ENCODE data around the gene PRX.
A peak's percentile ranks its signal among the peaks of the same experiment; 100 is the strongest.

PRX gene

GRCh38 chr19:40355975-40356680, 57.0 kb downstream of the PRX start:
- H3K4me1 Mint-ChIP-seq = peaks cover 39% of the 10 kb centered on the region
- H3K27me3 Mint-ChIP-seq (ENCODE audit: low read depth, poor library complexity) = no peaks in the 10 kb centered on the region
- H3K9me3 Mint-ChIP-seq = no peaks in the 10 kb centered on the region
- peaks cover 10% of the 10 kb centered on the region for H3K36me3 Mint-ChIP-seq (ENCODE audit: low read depth)
- H3K4me3 Mint-ChIP-seq = peak overlapping the region; percentile 34
- TF ChIP-seq CTCF (IDR thresholded peaks at IDR 0.05) = no peak
- DNase-seq = no peak
- peak overlapping the region; percentile 89 for H3K27ac Mint-ChIP-seq

GRCh38 chr19:40348961-40349507, 64.1 kb downstream of the PRX start:
- Mint-ChIP-seq H3K9me3 (no peaks in the 10 kb centered on the region), H3K27ac (peak overlapping the region; percentile 21), H3K4me3 (peak overlapping the region; percentile 95), H3K36me3 (ENCODE audit: low read depth) (no peaks in the 10 kb centered on the region), H3K27me3 (ENCODE audit: low read depth, poor library complexity) (peaks cover 9% of the 10 kb centered on the region), H3K4me1 (peaks cover 20% of the 10 kb centered on the region)
- no peak for DNase-seq
- TF ChIP-seq CTCF (IDR thresholded peaks at IDR 0.05) = no peak

GRCh38 chr19:40348125-40348913, 64.9 kb downstream of the PRX start, which contains the start of the genes C19orf47 and PLD3:
C19orf47 (minus strand) TSS chr19:40348397; CDS start chr19:40341857, 6,540 bp downstream.
PLD3 (plus strand) TSS chr19:40348695; CDS start chr19:40366484, 17,789 bp downstream.
- H3K27me3 Mint-ChIP-seq (ENCODE audit: low read depth, poor library complexity) = peaks cover 9% of the 10 kb centered on the region
- H3K9me3 Mint-ChIP-seq = no peaks in the 10 kb centered on the region
- H3K27ac Mint-ChIP-seq = peak within 1 kb of the TSS; percentile 21
- peaks cover 20% of the 10 kb centered on the region for H3K4me1 Mint-ChIP-seq
- peak within 1 kb of the TSS; percentile 95 for H3K4me3 Mint-ChIP-seq
- peak; percentile 98 for DNase-seq
- TF ChIP-seq CTCF (IDR thresholded peaks at IDR 0.05) = no peak
- H3K36me3 Mint-ChIP-seq (ENCODE audit: low read depth) = no peaks in the 10 kb centered on the region

- Mint-ChIP-seq H3K4me3 (no peak overlapping the region), H3K9me3 (no peaks in the 10 kb centered on the region), H3K36me3 (ENCODE audit: low read depth) (peaks cover 8% of the 10 kb centered on the region), H3K27ac (no peak overlapping the region), H3K27me3 (ENCODE audit: low read depth, poor library complexity) (peaks cover 4% of the 10 kb centered on the region), H3K4me1 (peaks cover 29% of the 10 kb centered on the region)
- DNase-seq = no peak
- no peak for TF ChIP-seq CTCF (IDR thresholded peaks at IDR 0.05)
Measured at GRCh38 chr19:40344422-40344821, 68.8 kb downstream of the PRX start.

Data from nephron progenitor cell (in vitro differentiated cells).